Naive thymus-derived CD4-positive, alpha-beta T cell (primary cell): ENCODE results near the gene PBX1. TPM values are rescaled to one million over a fixed set of nuclear protein-coding genes. Genes with fewer than 3 reads are reported as not detected.

ENCODE experiments used
- ATAC-seq: fragments of 150-1000 bp; cut with Tn5 transposase; 2 replicates; pipeline ENCODE4 v1.10.0; 2021; ENCODE audit warnings: mild to moderate bottlenecking, moderate library complexity
- CTCF ChIA-PET: fragments of 350-600 bp; sonication (Branson Sonifier 250); formaldehyde crosslinking; loops from one replicate; lab custom pipeline; 2021; ENCODE audit warnings: antibody characterized with exemption; lab: Charles Lee
- POLR2A ChIA-PET: fragments of 350-600 bp; sonication (Branson Sonifier 250); formaldehyde crosslinking; loops from one replicate; lab custom pipeline; 2021; ENCODE audit warnings: antibody characterized with exemption, inconsistent platforms; lab: Charles Lee
- DNase-seq, 9 donors: peaks; one replicate each; pipeline versions ENCODE4 v3.0.0 to v3.0.0-alpha.2; 2020 to 2022; ENCODE audit warnings: mixed read lengths in 1 of 9
- H3K27ac ChIP-seq: one replicate; pipeline ENCODE4 v1.7.0; 2013; ENCODE audit warnings: mild to moderate bottlenecking, low read depth, low read length, moderate library complexity
- H3K27me3 ChIP-seq, 2 donors: one replicate each; pipeline ENCODE4 v1.7.0; 2013; ENCODE audit warnings: low read length in 2 of 2, mild to moderate bottlenecking in 2 of 2, moderate library complexity in 2 of 2; ENCODE audit not compliant: control insufficient read depth in 2 of 2, insufficient read depth in 2 of 2
- H3K36me3 ChIP-seq, 3 experiments: 1 replicate in 2 of 3; 2 replicates in 1 of 3; pipeline ENCODE4 v1.7.0; 2013; ENCODE audit warnings: low read length in 3 of 3, mild to moderate bottlenecking in 3 of 3, moderate library complexity in 1 of 3; ENCODE audit not compliant: insufficient read depth in 3 of 3, control insufficient read depth in 2 of 3
- H3K4me1 ChIP-seq, 2 donors: one replicate each; pipeline ENCODE4 v1.7.0; 2013; ENCODE audit warnings: low read length in 2 of 2, mild to moderate bottlenecking in 2 of 2, moderate library complexity in 1 of 2; ENCODE audit not compliant: control insufficient read depth in 2 of 2, insufficient read depth in 2 of 2
- H3K4me3 ChIP-seq: 2 replicates; pipeline ENCODE4 v1.7.0; 2013; ENCODE audit warnings: mild to moderate bottlenecking, low read length
- H3K9me3 ChIP-seq, 3 experiments: 1 replicate in 2 of 3; 2 replicates in 1 of 3; pipeline ENCODE4 v1.7.0; 2013; ENCODE audit warnings: low read length in 3 of 3; ENCODE audit not compliant: control insufficient read depth in 2 of 3
- H3K27ac Mint-ChIP-seq, 9 donors: one replicate each; pipeline ENCODE4 v1.8.0; 2020 to 2022; ENCODE audit warnings: mixed read lengths in 9 of 9, mild to moderate bottlenecking in 8 of 9, moderate library complexity in 5 of 9, inconsistent platforms in 2 of 9
- H3K27me3 Mint-ChIP-seq, 5 donors: one replicate each; pipeline ENCODE4 v1.8.0; 2021 to 2022; ENCODE audit warnings: mixed read lengths in 5 of 5, mild to moderate bottlenecking in 1 of 5
- H3K36me3 Mint-ChIP-seq, 5 donors: one replicate each; pipeline ENCODE4 v1.8.0; 2020 to 2022; ENCODE audit warnings: mixed read lengths in 5 of 5, mild to moderate bottlenecking in 3 of 5, inconsistent platforms in 1 of 5
- H3K4me1 Mint-ChIP-seq, 7 donors: one replicate each; pipeline ENCODE4 v1.8.0; 2020 to 2022; ENCODE audit warnings: mixed read lengths in 7 of 7, mild to moderate bottlenecking in 3 of 7, inconsistent platforms in 1 of 7
- H3K4me3 Mint-ChIP-seq, 10 donors: one replicate each; pipeline ENCODE4 v1.8.0; 2020 to 2022; ENCODE audit warnings: mild to moderate bottlenecking in 10 of 10, mixed read lengths in 10 of 10, moderate library complexity in 6 of 10, inconsistent platforms in 2 of 10
- H3K9me3 Mint-ChIP-seq, 11 donors: one replicate each; pipeline ENCODE4 v1.8.0; 2020 to 2022; ENCODE audit warnings: mixed read lengths in 11 of 11, mild to moderate bottlenecking in 4 of 11, inconsistent platforms in 1 of 11, moderate library complexity in 1 of 11
- intact Hi-C, 2 donors: fragments of 100-400 bp; cut with micrococcal nuclease; formaldehyde crosslinking; loops; one replicate each; pipeline ENCODE4 v1.15.1; 2023
- polyA plus RNA-seq, 2 donors: library from polyadenylated mRNA; unstranded; fragments of 300-500 nt; fragmentation: Illumina TruSeq; gene quantifications; one replicate each; pipeline ENCODE4 v1.2.3, GENCODE V29; 2021
- total RNA-seq, 6 experiments: library from RNA in 5 of 6; stranded (reverse) in 5 of 6; gene quantifications; 1 replicate in 5 of 6; 2 replicates in 1 of 6; pipeline ENCODE4 v1.2.3 and lab custom pipeline; 2021 to 2026

The PBX1 gene
- total and polyA plus RNA-seq, 7 experiments from 2014 or later: 0.02 to 2.9 (median 1.7) TPM; not detected in 1

DNA sequence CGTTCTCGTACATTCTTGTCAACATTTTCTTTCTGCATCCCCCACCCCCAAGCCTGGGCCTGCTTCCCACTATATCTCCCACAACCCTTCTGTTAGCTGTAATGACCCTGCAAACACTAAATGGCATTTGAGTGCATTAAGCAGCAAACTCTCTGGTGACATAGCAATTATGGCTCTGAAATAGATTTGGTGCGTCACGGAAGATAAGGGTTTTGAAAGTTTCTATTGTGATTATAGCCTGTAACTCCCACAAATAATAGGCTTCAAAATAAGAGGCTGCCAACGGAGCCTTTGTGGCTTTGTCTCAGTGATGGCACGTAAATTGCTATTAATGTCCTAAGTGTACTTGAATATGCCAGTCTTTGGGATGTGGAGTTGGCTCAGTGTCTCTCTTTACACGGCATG, 277.6 kb downstream of the PBX1 start:
- Histone ChIP-seq H3K4me3 (no peak overlapping the region), H3K4me1 (no peaks in the 10 kb centered on the region), H3K9me3 (no peaks in the 10 kb centered on the region), H3K36me3 (no peaks in the 10 kb centered on the region), H3K27ac (no peak overlapping the region), H3K27me3 (no peaks in the 10 kb centered on the region)
- intact Hi-C loops: no loop called here
- POLR2A ChIA-PET: no interaction called here
- Mint-ChIP-seq H3K36me3 (no peaks in the 10 kb centered on the region), H3K4me1 (no peaks in the 10 kb centered on the region), H3K9me3 (peaks cover 0 to 5% (median 0%) of the 10 kb centered on the region in 11 donors), H3K4me3 (no peak overlapping the region), H3K27me3 (no peaks in the 10 kb centered on the region), H3K27ac (no peak overlapping the region)
- CTCF ChIA-PET: no interaction called here
- no peak for ATAC-seq
- DNase-seq: no peak

DNA sequence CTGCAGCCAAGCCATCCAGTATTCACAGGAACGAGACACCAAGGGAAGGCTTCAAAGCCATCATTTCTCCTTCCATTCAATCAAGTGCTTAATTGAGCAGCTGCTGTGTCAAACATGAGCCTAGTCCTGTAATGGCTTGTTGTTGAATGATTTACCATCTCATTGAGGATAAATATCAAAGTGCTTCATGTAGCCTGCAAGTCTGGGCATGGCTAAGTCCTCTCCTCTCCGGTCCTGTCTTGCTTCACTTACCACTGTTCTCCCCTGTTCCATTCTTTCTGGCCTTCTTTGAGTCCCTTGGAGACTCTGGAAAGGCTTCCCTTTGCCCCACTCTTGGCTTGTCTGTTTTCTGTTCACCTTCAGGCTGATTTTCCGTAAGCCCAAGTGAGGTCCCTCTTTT, 279.8 kb downstream of the PBX1 start:
- Mint-ChIP-seq H3K36me3 (no peaks in the 10 kb centered on the region), H3K4me1 (no peaks in the 10 kb centered on the region), H3K27me3 (no peaks in the 10 kb centered on the region), H3K27ac (no peak overlapping the region), H3K9me3 (peaks cover 0 to 5% (median 0%) of the 10 kb centered on the region in 11 donors), H3K4me3 (no peak overlapping the region)
- Histone ChIP-seq H3K9me3 (no peaks in the 10 kb centered on the region), H3K27me3 (no peaks in the 10 kb centered on the region), H3K4me1 (no peaks in the 10 kb centered on the region), H3K36me3 (no peaks in the 10 kb centered on the region), H3K27ac (no peak overlapping the region), H3K4me3 (no peak overlapping the region)
- no peak for DNase-seq
- intact Hi-C loops: no loop called here
- ChIA-PET POLR2A (no interaction called here), CTCF (no interaction called here)
- ATAC-seq: no peak

DNA sequence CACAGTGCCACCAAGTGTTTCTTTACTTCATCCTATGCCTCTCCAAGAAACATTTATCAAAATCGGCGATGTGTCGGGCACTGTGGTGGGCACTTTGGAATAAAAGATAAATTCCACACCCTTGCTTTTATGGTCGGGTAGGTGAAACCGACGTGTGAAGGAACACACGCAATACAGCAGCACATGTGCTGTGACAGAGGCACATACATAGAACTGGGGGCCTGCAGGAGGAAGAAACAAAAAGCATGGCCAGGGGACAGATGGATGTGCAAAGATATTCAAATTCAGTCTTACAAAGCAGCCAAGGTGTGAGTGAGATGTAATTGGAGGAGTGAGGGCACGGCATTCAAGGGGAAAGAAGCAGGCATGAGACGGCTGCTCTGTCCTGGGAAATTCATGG, 282.0 kb downstream of the PBX1 start:
- no peak for ATAC-seq
- Histone ChIP-seq H3K4me3 (no peak overlapping the region), H3K27ac (no peak overlapping the region), H3K36me3 (no peaks in the 10 kb centered on the region), H3K27me3 (no peaks in the 10 kb centered on the region), H3K4me1 (no peaks in the 10 kb centered on the region), H3K9me3 (no peaks in the 10 kb centered on the region)
- Mint-ChIP-seq H3K36me3 (no peaks in the 10 kb centered on the region), H3K27me3 (no peaks in the 10 kb centered on the region), H3K4me3 (no peak overlapping the region), H3K9me3 (peaks cover 0 to 8% (median 0%) of the 10 kb centered on the region in 11 donors), H3K4me1 (no peaks in the 10 kb centered on the region), H3K27ac (no peak overlapping the region)
- CTCF ChIA-PET: no interaction called here
- intact Hi-C loops: no loop called here
- POLR2A ChIA-PET: no interaction called here
- DNase-seq: no peak

DNA sequence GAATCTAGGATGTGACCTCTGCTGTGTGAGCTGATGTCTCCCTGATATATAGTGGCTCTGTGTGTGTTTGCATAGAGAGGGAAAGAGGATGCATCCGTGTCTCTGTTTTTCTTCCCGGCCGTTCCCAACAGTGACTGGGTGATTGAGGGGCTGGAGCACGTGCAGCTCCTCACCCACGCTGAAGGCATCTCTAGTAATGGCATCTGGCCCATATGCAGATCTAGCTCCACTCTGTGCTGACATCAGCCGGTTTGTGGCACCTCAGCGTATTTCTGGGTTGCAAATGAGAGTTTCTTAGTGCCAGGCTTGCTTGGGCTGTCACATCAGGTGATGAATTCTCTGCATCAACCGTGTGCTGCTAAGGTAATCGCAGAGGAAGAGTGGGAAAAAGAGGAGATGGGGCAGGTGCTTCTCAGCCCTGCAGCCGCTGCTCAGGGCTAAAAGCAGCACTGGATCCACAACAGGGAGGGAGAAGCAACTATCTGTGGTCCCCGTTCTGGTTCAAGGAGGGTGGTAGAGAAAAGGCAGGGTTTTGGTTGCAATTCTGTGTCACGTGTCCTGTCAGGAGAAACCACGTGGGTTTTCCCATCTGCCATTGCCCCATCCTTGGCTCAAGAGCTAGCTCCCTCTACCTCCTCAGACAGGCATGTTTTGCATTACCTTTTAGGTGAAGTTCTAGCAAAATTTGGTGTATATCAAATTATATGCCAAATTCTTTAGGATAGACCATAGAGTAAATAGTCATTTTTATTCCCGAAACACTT, 282.9 kb downstream of the PBX1 start:
- no peak for ATAC-seq
- no peaks in the 10 kb centered on the region for H3K27me3 ChIP-seq
- Mint-ChIP-seq H3K9me3 (peaks cover 0 to 8% (median 0%) of the 10 kb centered on the region in 11 donors), H3K27ac (no peak overlapping the region), H3K27me3 (no peaks in the 10 kb centered on the region), H3K4me3 (no peak overlapping the region), H3K36me3 (no peaks in the 10 kb centered on the region), H3K4me1 (no peaks in the 10 kb centered on the region)
- intact Hi-C loops: no loop called here
- no peak overlapping the region for H3K4me3 ChIP-seq
- ChIA-PET CTCF (no interaction called here), POLR2A (no interaction called here)
- H3K36me3 ChIP-seq: no peaks in the 10 kb centered on the region
- H3K4me1 ChIP-seq: no peaks in the 10 kb centered on the region
- no peak for DNase-seq
- H3K9me3 ChIP-seq: no peaks in the 10 kb centered on the region
- H3K27ac ChIP-seq: no peak overlapping the region

DNA sequence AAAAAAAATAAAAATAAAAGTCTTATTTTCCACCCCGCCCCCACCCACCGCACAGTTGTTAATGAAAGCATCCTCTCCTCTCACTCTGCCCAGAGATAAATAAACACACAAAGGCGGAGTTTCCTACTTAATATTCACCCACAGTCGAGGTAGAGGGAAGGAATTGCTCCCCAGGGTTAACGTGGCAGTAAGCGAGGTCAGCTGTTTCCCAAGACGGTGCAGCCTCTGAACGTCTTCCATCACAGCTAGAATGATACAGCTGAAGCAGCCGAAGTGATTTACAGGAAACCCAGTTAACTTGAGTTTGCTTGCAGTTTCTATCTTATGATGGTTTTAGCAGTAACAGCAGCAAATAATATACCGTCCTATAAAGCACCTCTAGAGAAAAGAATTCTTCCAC, 283.9 kb downstream of the PBX1 start:
- H3K27ac Mint-ChIP-seq: no peak overlapping the region
- intact Hi-C loops: no loop called here
- no peaks in the 10 kb centered on the region for H3K36me3 Mint-ChIP-seq
- Histone ChIP-seq H3K4me3 (no peak overlapping the region), H3K36me3 (no peaks in the 10 kb centered on the region), H3K27me3 (no peaks in the 10 kb centered on the region), H3K4me1 (no peaks in the 10 kb centered on the region), H3K27ac (no peak overlapping the region), H3K9me3 (no peaks in the 10 kb centered on the region)
- CTCF ChIA-PET: no interaction called here
- ATAC-seq (no peak), DNase-seq (no peak)
- H3K27me3 Mint-ChIP-seq: no peaks in the 10 kb centered on the region
- peaks cover 0 to 8% (median 0%) of the 10 kb centered on the region in 11 donors for H3K9me3 Mint-ChIP-seq
- POLR2A ChIA-PET: no interaction called here
- no peak overlapping the region for H3K4me3 Mint-ChIP-seq
- no peaks in the 10 kb centered on the region for H3K4me1 Mint-ChIP-seq

DNA sequence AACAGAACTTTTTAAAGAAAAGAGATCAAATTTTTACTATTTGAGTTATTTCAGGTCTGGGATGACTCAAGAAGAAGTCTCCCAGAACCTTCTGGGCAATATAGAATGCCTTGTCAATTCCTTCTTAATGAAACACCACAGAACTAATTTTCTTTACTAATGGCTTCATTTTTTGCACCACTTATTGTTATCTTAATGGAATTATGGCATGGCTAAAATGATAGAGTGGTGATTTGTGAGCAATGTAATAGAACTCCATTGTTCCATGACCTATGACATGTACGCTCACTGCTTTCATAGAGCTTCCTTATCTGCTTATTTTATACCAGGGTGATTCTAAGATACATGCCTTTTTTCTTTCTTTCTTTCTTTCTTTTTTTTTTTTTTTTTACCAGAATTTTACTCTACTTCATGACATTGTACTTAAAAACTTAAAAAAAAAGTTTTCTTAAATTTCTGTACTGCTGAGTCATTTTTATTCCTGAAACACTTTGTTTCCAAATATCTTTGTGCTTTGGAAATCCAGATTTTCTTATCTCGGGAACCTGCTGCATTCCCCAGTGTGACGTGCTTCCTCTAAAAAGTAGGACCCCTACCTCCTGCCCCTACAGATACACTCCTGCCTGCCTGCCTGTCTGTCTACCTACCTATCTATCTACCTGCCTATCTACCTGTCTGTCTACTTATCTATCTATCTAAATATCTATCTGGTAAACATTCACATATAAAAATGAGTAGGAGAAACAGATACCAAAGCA, 284.9 kb downstream of the PBX1 start:
- H3K27me3 Mint-ChIP-seq: no peaks in the 10 kb centered on the region
- no peak overlapping the region for H3K27ac ChIP-seq
- no peak overlapping the region for H3K4me3 Mint-ChIP-seq
- no peak for ATAC-seq
- no peak for DNase-seq
- H3K27ac Mint-ChIP-seq: no peak overlapping the region
- ChIA-PET POLR2A (no interaction called here), CTCF (no interaction called here)
- H3K9me3 ChIP-seq: no peaks in the 10 kb centered on the region
- H3K36me3 ChIP-seq: no peaks in the 10 kb centered on the region
- H3K4me1 ChIP-seq: no peaks in the 10 kb centered on the region
- H3K36me3 Mint-ChIP-seq: no peaks in the 10 kb centered on the region
- H3K4me3 ChIP-seq: no peak overlapping the region
- intact Hi-C loops: no loop called here
- no peaks in the 10 kb centered on the region for H3K27me3 ChIP-seq
- peaks cover 0 to 8% (median 0%) of the 10 kb centered on the region in 11 donors for H3K9me3 Mint-ChIP-seq
- H3K4me1 Mint-ChIP-seq: no peaks in the 10 kb centered on the region
